ENCODE data around the gene PDLIM7.

GRCh38 chr5:177511796-177512675, 14.6 kb upstream of the PDLIM7 start:
- TF ChIP-seq CTCF (IDR thresholded peaks at IDR 0.05; ENCODE audit: insufficient read depth, low read length) (no peak), POLR2AphosphoS5 (IDR thresholded peaks at IDR 0.05; ENCODE audit: low read depth) (no peak), GABPA (IDR thresholded peaks at IDR 0.05; ENCODE audit: low read depth) (no peak)

Measured in HL-60 (cell line).